ENCODE measurements around the gene WDR91. TPM values are rescaled to one million over a fixed set of nuclear protein-coding genes. Genes with fewer than 3 reads are reported as not detected.

Gene WDR91
- total and polyA plus RNA-seq, 4 donors, result 5.8 to 19.0 (median 9.2) TPM

DNA sequence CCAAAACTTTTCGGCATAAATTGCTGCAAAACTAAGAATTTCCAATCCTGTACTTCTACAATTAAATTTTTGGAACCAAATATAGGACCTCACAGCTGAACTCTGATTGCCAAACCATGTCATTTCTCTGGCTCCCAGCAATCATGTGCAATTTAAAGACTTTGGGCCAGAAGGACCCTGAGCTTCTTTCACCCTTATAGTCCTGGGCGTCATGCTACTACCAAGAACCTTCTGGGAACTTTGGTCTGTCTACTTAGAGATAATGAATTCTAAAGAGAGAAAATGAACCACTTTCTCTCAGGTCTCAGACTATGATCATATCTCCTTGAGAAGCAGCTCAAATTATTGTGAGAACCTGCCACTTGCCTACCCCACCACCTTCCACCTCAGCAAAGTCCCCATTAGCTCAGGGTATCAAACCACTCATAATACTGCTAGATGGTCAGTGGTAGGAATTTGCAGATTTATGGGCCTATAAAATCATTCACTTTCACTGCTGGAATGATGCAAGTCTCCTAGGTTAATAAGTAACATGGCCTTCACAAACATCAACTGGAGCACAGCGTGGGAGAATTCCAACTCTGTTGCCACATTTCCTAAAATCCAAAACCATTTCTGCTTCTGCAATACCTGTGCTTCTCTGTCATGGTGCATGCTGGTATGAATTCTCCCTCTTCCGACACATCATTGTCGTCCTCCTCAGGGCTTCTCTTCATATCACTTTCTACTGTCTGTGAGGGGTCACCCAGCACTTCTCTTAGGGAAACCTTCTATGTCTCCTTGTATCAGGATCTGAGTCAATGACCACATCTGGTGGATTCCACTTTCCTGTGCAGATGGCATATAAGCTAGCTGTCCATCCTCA lies 6.6 kb upstream of the WDR91 start:
- H3K4me3 ChIP-seq (ENCODE audit: low read depth in 1 of 3, low read length in 3 of 3), result no peak overlapping the region
- TF ChIP-seq YY1 (IDR thresholded peaks at IDR 0.05) (peak; percentile 69), FOXA1 (IDR thresholded peaks at IDR 0.05) (no peak), RAD21 (IDR thresholded peaks at IDR 0.05) (peak in 1 of 2 donors; percentile 25), HNF4A (conservative IDR thresholded peaks at IDR 0.05) (peak; percentile 47), NR2F2 (IDR thresholded peaks at IDR 0.05) (no peak), FOXA2 (IDR thresholded peaks at IDR 0.05) (no peak), EGR1 (IDR thresholded peaks at IDR 0.05; ENCODE audit: low read depth in 2 of 2) (peak in 1 of 2 donors; percentile 54), SP1 (IDR thresholded peaks at IDR 0.05) (peak; percentile 74), TAF1 (conservative IDR thresholded peaks at IDR 0.05) (peak; percentile 22), HNF4G (IDR thresholded peaks at IDR 0.05) (no peak), RXRA (IDR thresholded peaks at IDR 0.05) (peak in 1 of 2 donors; percentile 63), JUND (IDR thresholded peaks at IDR 0.05) (peak; percentile 32 to 56), GABPA (IDR thresholded peaks at IDR 0.05 in 1 of 2, conservative IDR thresholded peaks at IDR 0.05 in 1 of 2) (peak in 1 of 2 donors; percentile 27)
- TF ChIP-seq, protein P1, sequence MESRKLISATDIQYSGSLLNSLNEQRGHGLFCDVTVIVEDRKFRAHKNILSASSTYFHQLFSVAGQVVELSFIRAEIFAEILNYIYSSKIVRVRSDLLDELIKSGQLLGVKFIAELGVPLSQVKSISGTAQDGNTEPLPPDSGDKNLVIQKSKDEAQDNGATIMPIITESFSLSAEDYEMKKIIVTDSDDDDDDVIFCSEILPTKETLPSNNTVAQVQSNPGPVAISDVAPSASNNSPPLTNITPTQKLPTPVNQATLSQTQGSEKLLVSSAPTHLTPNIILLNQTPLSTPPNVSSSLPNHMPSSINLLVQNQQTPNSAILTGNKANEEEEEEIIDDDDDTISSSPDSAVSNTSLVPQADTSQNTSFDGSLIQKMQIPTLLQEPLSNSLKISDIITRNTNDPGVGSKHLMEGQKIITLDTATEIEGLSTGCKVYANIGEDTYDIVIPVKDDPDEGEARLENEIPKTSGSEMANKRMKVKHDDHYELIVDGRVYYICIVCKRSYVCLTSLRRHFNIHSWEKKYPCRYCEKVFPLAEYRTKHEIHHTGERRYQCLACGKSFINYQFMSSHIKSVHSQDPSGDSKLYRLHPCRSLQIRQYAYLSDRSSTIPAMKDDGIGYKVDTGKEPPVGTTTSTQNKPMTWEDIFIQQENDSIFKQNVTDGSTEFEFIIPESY (IDR thresholded peaks at IDR 0.05), result peak; percentile 46
- TF ChIP-seq, protein P2, sequence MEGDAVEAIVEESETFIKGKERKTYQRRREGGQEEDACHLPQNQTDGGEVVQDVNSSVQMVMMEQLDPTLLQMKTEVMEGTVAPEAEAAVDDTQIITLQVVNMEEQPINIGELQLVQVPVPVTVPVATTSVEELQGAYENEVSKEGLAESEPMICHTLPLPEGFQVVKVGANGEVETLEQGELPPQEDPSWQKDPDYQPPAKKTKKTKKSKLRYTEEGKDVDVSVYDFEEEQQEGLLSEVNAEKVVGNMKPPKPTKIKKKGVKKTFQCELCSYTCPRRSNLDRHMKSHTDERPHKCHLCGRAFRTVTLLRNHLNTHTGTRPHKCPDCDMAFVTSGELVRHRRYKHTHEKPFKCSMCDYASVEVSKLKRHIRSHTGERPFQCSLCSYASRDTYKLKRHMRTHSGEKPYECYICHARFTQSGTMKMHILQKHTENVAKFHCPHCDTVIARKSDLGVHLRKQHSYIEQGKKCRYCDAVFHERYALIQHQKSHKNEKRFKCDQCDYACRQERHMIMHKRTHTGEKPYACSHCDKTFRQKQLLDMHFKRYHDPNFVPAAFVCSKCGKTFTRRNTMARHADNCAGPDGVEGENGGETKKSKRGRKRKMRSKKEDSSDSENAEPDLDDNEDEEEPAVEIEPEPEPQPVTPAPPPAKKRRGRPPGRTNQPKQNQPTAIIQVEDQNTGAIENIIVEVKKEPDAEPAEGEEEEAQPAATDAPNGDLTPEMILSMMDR (IDR thresholded peaks at IDR 0.05; ENCODE audit: low read depth, low read length, missing input control), result no peak
- TF ChIP-seq, protein P3, sequence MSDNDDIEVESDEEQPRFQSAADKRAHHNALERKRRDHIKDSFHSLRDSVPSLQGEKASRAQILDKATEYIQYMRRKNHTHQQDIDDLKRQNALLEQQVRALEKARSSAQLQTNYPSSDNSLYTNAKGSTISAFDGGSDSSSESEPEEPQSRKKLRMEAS (IDR thresholded peaks at IDR 0.05), result peak; percentile 63
- TF ChIP-seq, protein P4, sequence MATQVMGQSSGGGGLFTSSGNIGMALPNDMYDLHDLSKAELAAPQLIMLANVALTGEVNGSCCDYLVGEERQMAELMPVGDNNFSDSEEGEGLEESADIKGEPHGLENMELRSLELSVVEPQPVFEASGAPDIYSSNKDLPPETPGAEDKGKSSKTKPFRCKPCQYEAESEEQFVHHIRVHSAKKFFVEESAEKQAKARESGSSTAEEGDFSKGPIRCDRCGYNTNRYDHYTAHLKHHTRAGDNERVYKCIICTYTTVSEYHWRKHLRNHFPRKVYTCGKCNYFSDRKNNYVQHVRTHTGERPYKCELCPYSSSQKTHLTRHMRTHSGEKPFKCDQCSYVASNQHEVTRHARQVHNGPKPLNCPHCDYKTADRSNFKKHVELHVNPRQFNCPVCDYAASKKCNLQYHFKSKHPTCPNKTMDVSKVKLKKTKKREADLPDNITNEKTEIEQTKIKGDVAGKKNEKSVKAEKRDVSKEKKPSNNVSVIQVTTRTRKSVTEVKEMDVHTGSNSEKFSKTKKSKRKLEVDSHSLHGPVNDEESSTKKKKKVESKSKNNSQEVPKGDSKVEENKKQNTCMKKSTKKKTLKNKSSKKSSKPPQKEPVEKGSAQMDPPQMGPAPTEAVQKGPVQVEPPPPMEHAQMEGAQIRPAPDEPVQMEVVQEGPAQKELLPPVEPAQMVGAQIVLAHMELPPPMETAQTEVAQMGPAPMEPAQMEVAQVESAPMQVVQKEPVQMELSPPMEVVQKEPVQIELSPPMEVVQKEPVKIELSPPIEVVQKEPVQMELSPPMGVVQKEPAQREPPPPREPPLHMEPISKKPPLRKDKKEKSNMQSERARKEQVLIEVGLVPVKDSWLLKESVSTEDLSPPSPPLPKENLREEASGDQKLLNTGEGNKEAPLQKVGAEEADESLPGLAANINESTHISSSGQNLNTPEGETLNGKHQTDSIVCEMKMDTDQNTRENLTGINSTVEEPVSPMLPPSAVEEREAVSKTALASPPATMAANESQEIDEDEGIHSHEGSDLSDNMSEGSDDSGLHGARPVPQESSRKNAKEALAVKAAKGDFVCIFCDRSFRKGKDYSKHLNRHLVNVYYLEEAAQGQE (IDR thresholded peaks at IDR 0.05), result peak; percentile 12
- TF ChIP-seq, protein P5, sequence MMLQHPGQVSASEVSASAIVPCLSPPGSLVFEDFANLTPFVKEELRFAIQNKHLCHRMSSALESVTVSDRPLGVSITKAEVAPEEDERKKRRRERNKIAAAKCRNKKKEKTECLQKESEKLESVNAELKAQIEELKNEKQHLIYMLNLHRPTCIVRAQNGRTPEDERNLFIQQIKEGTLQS (IDR thresholded peaks at IDR 0.05), result peak; percentile 98
- 36% methylated on average over 5 of the region's 5 CpGs for WGBS
- H3K27me3 ChIP-seq (ENCODE audit: control insufficient read depth in 4 of 4, insufficient read depth in 4 of 4, low read length in 3 of 4), result no peaks in the 10 kb centered on the region
- H3K4me1 ChIP-seq (ENCODE audit: control insufficient read depth in 4 of 4, insufficient read depth in 4 of 4, low read length in 3 of 4), result peaks cover 4 to 19% (median 14%) of the 10 kb centered on the region in 4 donors
- no peaks in the 10 kb centered on the region for H3K36me3 ChIP-seq (ENCODE audit: control insufficient read depth in 4 of 4, insufficient read depth in 3 of 4, low read depth in 1 of 4, low read length in 3 of 4)
- H3K27ac ChIP-seq (ENCODE audit: low read depth in 1 of 2, low read length in 2 of 2), result peak overlapping the region; percentile 84 to 88
- no peaks in the 10 kb centered on the region for H3K9me3 ChIP-seq (ENCODE audit: control insufficient read depth in 4 of 4, low read length in 3 of 4)
- H3K9ac ChIP-seq (ENCODE audit: low read depth in 1 of 2, low read length in 2 of 2), result peak overlapping the region in 1 of 2 donors; percentile 12
- DNase-seq (ENCODE audit: low spot score), result no peak

Data from liver (tissue), 9 donors.